IPS-NIHi11 (cell line): Measurements from ENCODE around the gene MBD1.
A peak's percentile ranks its signal among the peaks of the same experiment; 100 is the strongest.
"Not testable (repeated sequence)": the region's sequence is repeated elsewhere in the genome, so short reads cannot be mapped to it uniquely, and the experiment has no call there.

Experiments
- DNase-seq: peaks from one replicate; pipeline ENCODE4 v3.0.0; 2012; ENCODE audit warnings: mixed read lengths, low spot score

MBD1 gene

GRCh38 chr18:50281295-50281971 lies at the start of gene MBD1:
MBD1 (minus strand) TSS chr18:50281523; CDS start chr18:50279992, 1,531 bp downstream.
- DNase-seq = peak; percentile 96

GRCh38 chr18:50330176-50330575 lies 48.9 kb upstream of the MBD1 start:
- no peak for DNase-seq

- DNase-seq = no peak
These were observed 46.7 kb upstream of the MBD1 start for GRCh38 chr18:50327983-50328382.

GRCh38 chr18:50320719-50321118 lies 39.4 kb upstream of the MBD1 start:
- no peak for DNase-seq

GRCh38 chr18:50315100-50315871 lies 34.0 kb upstream of the MBD1 start:
- DNase-seq = no peak

- no peak for DNase-seq
These were observed 32.6 kb upstream of the MBD1 start for GRCh38 chr18:50313873-50314460.

- no peak for DNase-seq
These were observed 31.8 kb upstream of the MBD1 start for GRCh38 chr18:50313031-50313607.

- no peak for DNase-seq
These were observed 31.1 kb upstream of the MBD1 start for GRCh38 chr18:50312296-50313030.

GRCh38 chr18:50311650-50312049 lies 30.3 kb upstream of the MBD1 start:
- no peak for DNase-seq

DNA sequence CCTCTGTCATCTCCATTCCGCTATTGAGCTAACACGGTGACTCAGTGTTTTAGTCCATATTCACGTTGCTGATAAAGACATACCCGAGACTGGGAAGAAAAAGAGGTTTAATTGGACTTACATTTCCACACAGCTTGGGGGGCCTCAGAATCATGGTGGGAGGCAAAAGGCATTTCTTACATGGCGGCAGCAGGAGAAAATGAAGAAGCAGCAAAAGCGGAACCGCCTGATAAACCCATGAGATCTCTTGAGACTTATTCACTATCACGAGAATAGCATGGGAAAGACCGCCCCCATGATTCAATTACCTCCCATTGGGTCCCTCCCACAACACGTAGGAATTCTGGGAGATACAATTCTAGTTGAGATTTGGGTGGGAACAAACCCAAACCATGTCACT lies 28.8 kb upstream of the MBD1 start:
- DNase-seq = no peak

- DNase-seq = not testable (repeated sequence)
These were observed 27.5 kb upstream of the MBD1 start for GRCh38 chr18:50308851-50309250.

DNA sequence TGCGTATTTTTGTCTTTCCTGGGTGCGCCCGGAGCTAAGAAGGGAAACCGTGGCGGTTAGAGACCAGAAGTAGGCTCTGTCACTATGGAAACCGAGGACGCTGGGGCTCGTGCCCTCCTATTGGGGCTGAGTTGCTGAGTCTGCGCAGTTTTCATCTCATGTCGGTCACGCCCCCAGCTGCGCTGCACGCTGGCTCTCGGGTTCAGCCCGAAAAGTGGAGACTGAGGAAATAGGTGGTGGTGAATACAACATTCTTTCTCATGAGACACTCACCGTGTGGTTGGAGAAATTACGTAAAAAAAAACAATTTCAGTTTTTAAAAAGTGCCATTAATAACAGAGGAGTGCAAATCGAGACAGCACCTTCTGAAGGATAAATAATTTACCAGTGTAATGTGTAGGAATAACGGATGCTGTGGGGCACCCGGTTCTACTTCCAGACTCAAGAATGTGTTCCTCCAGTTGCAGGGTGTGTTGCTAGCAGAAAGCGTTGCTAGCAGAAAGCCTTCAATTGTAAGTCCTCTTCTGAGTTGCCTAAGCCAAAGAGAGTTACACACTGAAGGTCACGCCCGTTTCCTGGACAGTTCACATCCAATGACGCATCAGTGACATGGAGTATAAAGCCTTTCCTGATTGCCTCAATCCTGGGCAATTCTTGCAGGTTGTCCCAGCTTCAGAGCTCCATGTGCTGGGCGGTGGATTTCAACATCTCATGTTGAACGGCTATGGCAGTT lies 26.6 kb upstream of the MBD1 start:
- DNase-seq = peak; percentile 96

GRCh38 chr18:50307400-50307737 lies 26.0 kb upstream of the MBD1 start:
- no peak for DNase-seq

GRCh38 chr18:50306944-50307343 lies 25.6 kb upstream of the MBD1 start:
- DNase-seq = no peak

DNA sequence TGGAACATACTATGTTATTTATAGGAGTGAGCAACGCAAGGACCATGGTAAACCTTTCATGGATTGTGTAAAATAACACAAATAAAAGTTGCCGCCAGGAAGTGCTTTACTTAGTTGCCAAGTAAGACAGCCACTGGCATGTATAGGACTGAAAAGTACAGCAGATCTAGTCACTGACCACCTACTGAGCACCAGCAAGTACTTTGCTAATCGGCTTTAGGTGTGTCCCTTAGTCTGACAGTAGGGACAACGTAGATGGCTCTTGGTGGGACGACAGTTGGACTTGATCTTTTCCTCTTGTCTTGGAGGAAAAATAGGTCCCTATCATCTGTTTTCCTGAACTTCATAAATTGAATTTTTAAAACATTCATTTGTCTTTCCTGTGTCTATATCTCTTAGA lies 19.8 kb upstream of the MBD1 start:
- DNase-seq = no peak

DNA sequence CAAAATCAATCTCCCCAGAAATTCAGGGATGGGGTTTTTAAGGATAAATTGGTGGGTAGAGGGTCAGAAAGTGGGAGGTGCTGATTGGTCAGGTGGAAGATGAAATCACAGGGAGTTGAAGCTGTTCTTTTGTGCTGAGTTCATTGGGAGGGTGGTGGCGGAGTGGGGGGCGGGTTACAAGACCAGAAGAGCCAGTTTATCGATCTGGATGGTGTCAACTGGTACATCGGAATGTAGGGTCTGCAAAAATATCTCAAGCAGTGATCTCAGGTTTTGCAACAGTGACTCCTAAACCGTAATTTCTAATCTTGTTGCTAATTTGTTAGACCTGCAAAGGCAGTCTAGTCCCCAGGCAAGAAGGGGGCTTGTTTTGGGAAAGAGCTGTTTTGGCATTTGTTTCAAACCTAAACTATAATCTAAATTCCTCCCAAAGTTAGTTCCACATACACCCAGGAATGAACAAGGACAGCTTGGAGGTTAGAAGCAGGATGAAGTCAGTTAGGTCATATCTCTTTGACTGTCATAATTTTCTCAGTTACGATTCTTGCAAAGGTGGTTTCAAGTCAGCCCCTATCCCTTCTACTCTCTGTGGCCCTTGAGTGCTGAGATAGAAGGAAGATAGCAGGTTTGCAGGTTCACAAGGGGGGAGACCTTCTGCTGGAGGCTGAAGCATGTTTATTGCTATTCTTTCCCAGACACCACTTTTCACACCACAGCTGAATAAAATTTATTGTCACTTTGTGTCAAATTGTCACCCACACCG lies 18.5 kb upstream of the MBD1 start:
- no peak for DNase-seq

- DNase-seq = peak; percentile 12
These were observed 17.3 kb upstream of the MBD1 start for GRCh38 chr18:50298443-50299284.

DNA sequence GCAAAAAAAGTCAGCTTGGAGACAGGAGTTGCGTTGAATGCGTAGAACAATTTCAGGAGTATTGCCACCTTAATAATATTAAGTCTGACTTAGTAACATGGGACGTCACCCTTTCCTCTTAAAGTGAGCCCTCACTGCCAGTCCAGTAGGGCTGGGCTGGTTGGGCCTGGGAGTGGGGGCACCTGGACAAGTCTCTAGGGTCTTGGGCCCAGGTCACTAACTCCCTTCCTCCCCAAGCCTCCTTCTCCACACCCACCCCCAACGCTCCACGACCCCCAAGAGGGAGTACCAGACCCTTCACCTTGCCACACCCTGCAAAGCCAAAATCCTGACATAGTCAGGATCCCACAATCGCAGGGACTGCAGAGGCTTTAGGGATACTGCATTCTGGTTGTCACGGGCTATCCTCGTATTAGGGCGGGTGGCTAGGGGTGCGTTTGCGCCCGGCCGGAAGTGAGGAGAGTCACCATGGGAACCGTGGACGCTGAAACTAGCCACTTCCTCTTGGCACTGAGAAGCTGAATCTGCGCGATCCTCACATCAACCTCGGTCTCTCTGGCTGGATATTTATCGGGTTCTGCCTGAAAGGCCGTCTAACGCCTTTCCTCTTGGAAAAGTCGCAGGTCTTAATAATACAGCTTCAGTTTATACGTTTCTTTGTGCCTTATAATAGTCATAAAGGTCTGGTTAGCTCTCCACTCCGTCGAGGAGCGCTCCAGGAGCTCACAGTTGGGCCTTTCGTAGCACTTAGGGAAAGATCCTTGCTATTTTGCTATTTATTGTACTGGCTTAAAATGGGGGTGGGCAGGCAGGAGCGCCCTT lies 16.5 kb upstream of the MBD1 start:
- DNase-seq = peak; percentile 81

DNA sequence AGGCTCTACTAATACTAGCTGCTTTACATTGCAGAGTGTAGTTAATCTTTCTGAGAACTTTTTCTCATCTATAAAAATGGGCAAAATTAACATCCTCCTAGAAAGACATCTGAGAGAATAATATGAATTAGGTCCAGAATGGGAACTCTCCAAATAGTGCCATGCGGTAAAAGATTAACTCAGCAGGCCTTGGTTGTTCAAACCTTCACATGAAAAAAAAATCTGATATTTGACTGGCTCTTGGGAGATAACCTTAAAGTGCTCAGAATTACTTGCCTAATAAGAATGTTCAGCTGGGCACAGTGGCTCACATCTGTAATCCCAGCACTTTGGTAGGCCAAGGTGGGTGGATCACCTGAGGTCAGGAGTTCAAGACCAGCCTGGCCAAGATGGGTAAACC lies 11.7 kb upstream of the MBD1 start:
- no peak for DNase-seq
